Stimulated activated CD8-positive, alpha-beta memory T cell treated with anti-CD3 and anti-CD28 coated beads, Interleukin-12 subunit alpha, Interleukin-12 subunit beta, amount 100 ng/mL, for 4 hours (primary cell): Measurements from ENCODE around the gene WDFY2.

Experiments
- DNase-seq: peaks from one replicate; pipeline ENCODE4 v3.0.0-alpha.2; 2020; ENCODE audit warnings: low read depth

The WDFY2 gene

DNA sequence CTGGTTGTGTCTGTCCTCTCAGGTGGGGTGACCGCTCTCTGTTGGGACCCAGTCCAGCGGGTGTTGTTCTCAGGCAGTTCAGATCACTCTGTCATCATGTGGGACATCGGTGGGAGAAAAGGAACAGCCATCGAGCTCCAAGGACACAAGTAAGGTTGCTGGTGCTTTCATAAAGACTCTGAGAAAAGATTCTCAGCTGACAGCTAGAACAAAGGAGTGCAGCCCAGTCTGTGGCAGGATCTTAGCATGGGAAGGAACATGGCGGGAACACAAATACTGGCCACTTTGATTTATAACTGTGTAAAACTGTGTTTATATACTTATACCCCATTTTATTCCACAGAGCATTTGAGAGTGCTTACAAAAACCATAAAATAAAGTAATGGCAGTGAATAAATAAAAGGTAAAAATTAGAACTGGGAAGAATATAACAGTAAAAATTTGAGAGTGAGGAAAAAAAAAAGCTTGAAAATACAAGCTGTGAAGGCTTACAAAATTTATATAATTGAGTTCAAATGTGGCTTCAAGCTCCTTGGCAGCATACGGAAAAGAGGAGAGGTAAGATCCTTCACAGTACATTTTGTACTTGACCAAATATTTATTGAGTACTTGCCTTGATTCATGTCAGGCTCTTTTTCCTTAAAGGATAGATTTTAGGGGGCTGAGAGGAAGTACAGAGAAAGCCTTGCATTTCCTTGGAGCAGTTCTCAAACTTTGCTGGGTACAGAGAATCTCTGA is 154.9 kb downstream of the WDFY2 start:
- DNase-seq: no peak

- no peak for DNase-seq
Observed at GRCh38 chr13:51740698-51741097, 156.4 kb downstream of the WDFY2 start.

DNA sequence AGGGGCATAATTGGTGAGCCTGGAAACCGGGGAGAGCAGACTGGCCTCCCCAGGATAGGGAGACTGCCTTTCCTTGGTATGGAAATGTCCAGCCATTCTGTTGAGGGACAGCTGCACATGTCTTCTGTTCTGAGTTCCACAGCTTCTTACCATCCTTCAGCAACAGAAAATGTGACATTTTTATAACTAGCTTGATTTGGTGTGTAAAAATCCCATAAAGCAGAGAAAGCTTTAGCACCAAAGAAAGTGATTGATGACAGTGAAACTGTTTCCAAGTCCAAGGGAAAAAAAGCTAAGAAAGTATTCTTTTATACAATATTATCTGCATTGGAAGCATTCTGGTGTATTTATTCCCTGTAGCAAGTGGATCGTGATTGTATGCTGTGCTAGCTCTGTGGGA is 157.8 kb downstream of the WDFY2 start:
- no peak for DNase-seq

- no peak for DNase-seq
Observed at GRCh38 chr13:51742611-51743010, 158.3 kb downstream of the WDFY2 start.

- no peak for DNase-seq
Observed at GRCh38 chr13:51745243-51745642, 161.0 kb downstream of the WDFY2 start.

DNA sequence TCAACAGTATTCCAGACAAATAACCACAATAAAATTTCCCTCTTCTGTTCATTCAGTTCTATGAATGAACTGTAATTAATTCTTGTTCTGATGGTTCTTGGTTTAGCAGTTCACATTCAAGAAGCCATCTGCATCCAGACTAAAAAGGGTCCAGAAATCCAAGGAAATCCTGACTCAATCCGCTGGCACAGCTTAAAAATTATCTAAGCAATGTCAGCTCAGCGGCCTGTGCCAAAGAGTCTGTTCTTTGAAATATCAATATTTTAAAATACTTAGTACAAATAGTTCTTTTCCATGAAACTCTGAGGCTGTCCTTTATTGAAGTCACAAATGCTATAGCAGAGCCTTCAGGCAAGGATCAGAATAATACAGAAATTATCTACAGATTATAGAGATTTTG is 162.5 kb downstream of the WDFY2 start:
- DNase-seq: no peak

GRCh38 chr13:51747438-51748434 is 163.5 kb downstream of the WDFY2 start:
- no peak for DNase-seq

- no peak for DNase-seq
Observed at GRCh38 chr13:51756651-51757050, 172.4 kb downstream of the WDFY2 start.

GRCh38 chr13:51758691-51759090 is 174.4 kb downstream of the WDFY2 start:
- DNase-seq: no peak

GRCh38 chr13:51759240-51759639 is 175.0 kb downstream of the WDFY2 start:
- DNase-seq: no peak

DNA sequence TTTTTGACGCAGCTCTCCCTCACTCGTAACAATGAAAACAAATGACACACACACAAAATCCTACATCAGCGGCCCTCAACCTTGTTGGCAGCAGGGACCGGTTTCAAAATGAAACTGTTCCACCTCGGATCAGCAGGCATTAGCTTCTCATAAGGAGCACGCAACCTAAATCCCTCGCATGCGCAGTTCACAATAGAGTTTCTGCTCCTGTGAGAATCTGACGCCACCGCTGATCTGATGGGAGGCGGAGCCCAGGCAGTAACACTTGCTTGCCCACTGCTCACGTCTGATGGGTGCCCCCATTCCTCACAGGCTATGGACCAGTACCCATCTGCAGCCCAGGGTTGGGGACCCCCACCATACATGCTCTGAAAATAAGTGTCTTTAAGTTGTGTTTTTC is 176.3 kb downstream of the WDFY2 start:
- DNase-seq: no peak

GRCh38 chr13:51761643-51762350 is 177.5 kb downstream of the WDFY2 start:
- no peak for DNase-seq

GRCh38 chr13:51763486-51763885 is 179.2 kb downstream of the WDFY2 start:
- no peak for DNase-seq

GRCh38 chr13:51764184-51765141 is 180.2 kb downstream of the WDFY2 start:
- peak; percentile 35 for DNase-seq

GRCh38 chr13:51765142-51765515 is 180.9 kb downstream of the WDFY2 start:
- no peak for DNase-seq

DNA sequence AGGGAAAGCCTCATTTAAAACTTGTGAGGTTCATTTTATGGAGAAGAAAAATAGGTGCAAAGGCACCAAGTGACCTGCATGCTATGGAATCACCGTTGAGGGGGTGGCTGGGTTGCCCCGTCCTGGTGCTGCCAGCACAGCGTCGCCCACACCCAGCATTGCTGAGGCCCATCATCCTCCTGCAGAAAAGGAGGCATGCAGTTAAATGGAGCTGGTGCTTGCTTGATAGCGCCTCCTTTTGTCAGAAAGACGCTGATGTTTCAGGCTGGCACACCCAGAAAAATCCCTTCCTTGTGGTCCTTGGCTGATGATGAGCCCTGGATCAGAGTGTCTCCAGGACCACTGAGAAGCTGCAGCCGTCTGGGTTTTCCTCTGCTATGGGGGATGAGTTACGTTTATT is 182.8 kb downstream of the WDFY2 start:
- no peak for DNase-seq

GRCh38 chr13:51768378-51768921 is 184.2 kb downstream of the WDFY2 start:
- no peak for DNase-seq

- no peak for DNase-seq
Observed at GRCh38 chr13:51768976-51769375, 184.7 kb downstream of the WDFY2 start.

- DNase-seq: no peak
Observed at GRCh38 chr13:51769455-51770127, 185.3 kb downstream of the WDFY2 start.

DNA sequence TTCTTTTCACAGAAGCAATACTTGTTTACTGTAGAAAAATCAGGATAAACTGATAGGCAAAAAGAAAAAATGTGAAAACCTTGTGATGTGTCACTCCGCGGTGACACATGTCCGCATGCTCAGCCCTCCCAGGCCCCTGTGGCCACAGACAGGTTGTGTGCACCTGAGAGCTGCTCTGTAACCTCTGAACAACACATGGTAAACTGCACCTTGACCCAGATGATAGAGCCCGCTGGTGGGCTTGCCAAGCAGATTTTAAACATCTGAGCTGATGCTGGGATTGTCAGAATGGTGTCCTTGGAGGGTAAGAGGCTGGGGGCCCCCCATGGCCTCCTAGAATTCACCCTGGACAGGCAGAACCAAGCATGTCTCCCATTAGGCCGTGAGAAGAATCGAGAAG is 185.9 kb downstream of the WDFY2 start:
- no peak for DNase-seq
